ENCODE measurements around the gene ATN1.
A peak's percentile ranks its signal among the peaks of the same experiment; 100 is the strongest.

ATN1 gene

GRCh38 chr12:6950811-6951540 lies 23.2 kb downstream of the ATN1 start, which contains the start of gene PTPN6:
Gene PTPN6, plus strand, starts transcription at chr12:6951356. Its CDS starts 157 bp downstream, at chr12:6951513.
- H3K36me3 ChIP-seq (ENCODE audit: control insufficient read depth, low read length), result no peaks in the 10 kb centered on the region
- H3K9me2 ChIP-seq (replicated peaks; ENCODE audit: control insufficient read depth, low read length), result no peaks in the 10 kb centered on the region
- no peaks in the 10 kb centered on the region for H3K9me3 ChIP-seq (ENCODE audit: control insufficient read depth, insufficient read depth, low read length)
- H3F3A ChIP-seq (ENCODE audit: control insufficient read depth, insufficient read depth), result peaks cover 5% of the 10 kb centered on the region
- H3K79me2 ChIP-seq (ENCODE audit: control insufficient read depth, low read length), result no peaks in the 10 kb centered on the region
- peaks cover 79% of the 10 kb centered on the region for H3K4me1 ChIP-seq (ENCODE audit: control insufficient read depth, low read length)
- peak within 1 kb of the TSS; percentile 16; the same call in 1 of the 2 replicates for H3K27ac ChIP-seq (ENCODE audit: low read depth, low read length)
- peak within 1 kb of the TSS; percentile 73 for H3K4me3 ChIP-seq (ENCODE audit: low read length)
- no peak for TF ChIP-seq CTCF (IDR thresholded peaks at IDR 0.05; ENCODE audit: low read depth, low read length, poor library complexity, severe bottlenecking)
- TF ChIP-seq EZH2phosphoT487 (IDR thresholded peaks at IDR 0.05; ENCODE audit: borderline replicate concordance, low read length), result no peak
- peak within 1 kb of the TSS; percentile 98 for H3K4me2 ChIP-seq (ENCODE audit: low read length)
- peaks cover 10% of the 10 kb centered on the region; the same call in 1 of the 2 replicates for H4K20me1 ChIP-seq (ENCODE audit: control insufficient read depth, insufficient read depth, low read depth, low read length)
- peaks cover 54% of the 10 kb centered on the region for H3K27me3 ChIP-seq (ENCODE audit: control insufficient read depth, low read length)

- H3K4me2 ChIP-seq (ENCODE audit: low read length), result peak overlapping the region; percentile 98
- H3K27ac ChIP-seq (ENCODE audit: low read depth, low read length), result no peak overlapping the region
Observed at GRCh38 chr12:6951551-6952120, 23.9 kb downstream of the ATN1 start.

GRCh38 chr12:6952121-6952862 lies 24.5 kb downstream of the ATN1 start:
- H3K9me3 ChIP-seq (ENCODE audit: control insufficient read depth, insufficient read depth, low read length), result no peaks in the 10 kb centered on the region
- peaks cover 67% of the 10 kb centered on the region for H3K27me3 ChIP-seq (ENCODE audit: control insufficient read depth, low read length)
- TF ChIP-seq EZH2phosphoT487 (IDR thresholded peaks at IDR 0.05; ENCODE audit: borderline replicate concordance, low read length) (no peak), CTCF (IDR thresholded peaks at IDR 0.05; ENCODE audit: low read depth, low read length, poor library complexity, severe bottlenecking) (no peak)
- peak overlapping the region; percentile 74; the same call in 1 of the 2 replicates for H3K27ac ChIP-seq (ENCODE audit: low read depth, low read length)
- H4K20me1 ChIP-seq (ENCODE audit: control insufficient read depth, insufficient read depth, low read depth, low read length), result peaks cover 10% of the 10 kb centered on the region; the same call in 1 of the 2 replicates
- H3K4me1 ChIP-seq (ENCODE audit: control insufficient read depth, low read length), result peaks cover 75% of the 10 kb centered on the region
- H3K4me3 ChIP-seq (ENCODE audit: low read length), result peak overlapping the region; percentile 73
- H3K36me3 ChIP-seq (ENCODE audit: control insufficient read depth, low read length), result no peaks in the 10 kb centered on the region
- no peaks in the 10 kb centered on the region for H3F3A ChIP-seq (ENCODE audit: control insufficient read depth, insufficient read depth)
- H3K4me2 ChIP-seq (ENCODE audit: low read length), result peak overlapping the region; percentile 98
- no peaks in the 10 kb centered on the region for H3K79me2 ChIP-seq (ENCODE audit: control insufficient read depth, low read length)
- H3K9me2 ChIP-seq (replicated peaks; ENCODE audit: control insufficient read depth, low read length), result no peaks in the 10 kb centered on the region

More at GRCh38 chr12:6951551-6952120, 23.9 kb downstream of the ATN1 start:
- Histone ChIP-seq H3F3A (ENCODE audit: control insufficient read depth, insufficient read depth) (peaks cover 5% of the 10 kb centered on the region), H3K36me3 (ENCODE audit: control insufficient read depth, low read length) (no peaks in the 10 kb centered on the region), H3K4me1 (ENCODE audit: control insufficient read depth, low read length) (peaks cover 79% of the 10 kb centered on the region), H3K9me2 (replicated peaks; ENCODE audit: control insufficient read depth, low read length) (no peaks in the 10 kb centered on the region), H3K27me3 (ENCODE audit: control insufficient read depth, low read length) (peaks cover 60% of the 10 kb centered on the region), H3K79me2 (ENCODE audit: control insufficient read depth, low read length) (no peaks in the 10 kb centered on the region), H4K20me1 (ENCODE audit: control insufficient read depth, insufficient read depth, low read depth, low read length) (peaks cover 10% of the 10 kb centered on the region; the same call in 1 of the 2 replicates), H3K4me3 (ENCODE audit: low read length) (peak overlapping the region; percentile 73), H3K9me3 (ENCODE audit: control insufficient read depth, insufficient read depth, low read length) (no peaks in the 10 kb centered on the region)
- TF ChIP-seq CTCF (IDR thresholded peaks at IDR 0.05; ENCODE audit: low read depth, low read length, poor library complexity, severe bottlenecking) (no peak), EZH2phosphoT487 (IDR thresholded peaks at IDR 0.05; ENCODE audit: borderline replicate concordance, low read length) (no peak)

All from DOHH2 (cell line).